Gastrocnemius medialis (tissue), 4 donors: ENCODE data around the gene INPP4B. TPM values are rescaled to one million over a fixed set of nuclear protein-coding genes. Genes with fewer than 3 reads are reported as not detected.

Experiments used
- ATAC-seq, 2 donors: fragments of 150-250 bp; one replicate each; pipeline ENCODE4 v1.9.1; 2016
- DNase-seq, 2 donors: peaks; one replicate each; pipeline ENCODE4 v3.0.0-alpha.2; 2019
- H3K27ac ChIP-seq, 4 donors: fragments of 200-600 bp; sonication (generic); 1 replicate in 1 of 4; 2 replicates in 3 of 4; pipeline ENCODE4 v1.5.1; 2016 to 2018; ENCODE audit warnings: mild to moderate bottlenecking in 2 of 4, moderate library complexity in 1 of 4
- H3K27me3 ChIP-seq, 3 donors: fragments of 200-600 bp; sonication (generic) in 2 of 3; 1 replicate in 1 of 3; 2 replicates in 2 of 3; pipeline versions ENCODE4 v1.5.1 to v1.6.0; 2016 to 2019; ENCODE audit warnings: mild to moderate bottlenecking in 1 of 3, moderate library complexity in 1 of 3
- H3K36me3 ChIP-seq, 2 donors: fragments of 200-600 bp; sonication (generic) in 1 of 2; one replicate each; pipeline ENCODE4 v1.5.1; 2017 to 2018
- H3K4me1 ChIP-seq, 2 donors: fragments of 200-600 bp; sonication (generic) in 1 of 2; one replicate each; pipeline ENCODE4 v1.5.1; 2016 to 2017; ENCODE audit warnings: mild to moderate bottlenecking in 2 of 2
- H3K4me3 ChIP-seq, 4 donors: fragments of 200-600 bp; sonication (generic) in 3 of 4; 1 replicate in 1 of 4; 2 replicates in 3 of 4; pipeline ENCODE4 v1.5.1; 2016 to 2019; ENCODE audit warnings: mild to moderate bottlenecking in 2 of 4
- H3K9me3 ChIP-seq, 3 donors: fragments of 200-600 bp; sonication (generic) in 2 of 3; 1 replicate in 1 of 3; 2 replicates in 2 of 3; pipeline ENCODE4 v1.5.1; 2016 to 2019
- CTCF ChIP-seq, 5 experiments: fragments of 450-650 bp in 3 of 5; fragments of 200-600 bp in 2 of 5; sonication (generic) in 2 of 5; IDR thresholded peaks in 4 of 5; conservative IDR thresholded peaks in 1 of 5; 1 replicate in 4 of 5; 2 replicates in 1 of 5; pipeline ENCODE4 v1.5.1; 2016 to 2019; ENCODE audit warnings: antibody characterized with exemption in 5 of 5, mild to moderate bottlenecking in 3 of 5, moderate library complexity in 3 of 5
- POLR2A ChIP-seq, 2 donors: fragments of 450-650 bp; IDR thresholded peaks; one replicate each; pipeline ENCODE4 v1.6.1; 2017; ENCODE audit warnings: antibody characterized with exemption in 2 of 2, mild to moderate bottlenecking in 2 of 2, moderate library complexity in 2 of 2
- in situ Hi-C, 4 donors: fragments of 200-750 bp; cut with MboI; loops; one replicate each; pipeline versions ENCODE4 v1.15.0 to v1.8.0; 2017; ENCODE audit warnings: low sequenced_read_pairs in 4 of 4
- intact Hi-C: fragments of 100-400 bp; cut with DNase I; formaldehyde crosslinking; loops from one replicate; pipeline ENCODE4 v1.15.1; 2023; ENCODE audit warnings: low total_unique reads
- total RNA-seq, 4 donors: library from RNA; depleted of rRNA; stranded (reverse); fragments of >200 nt; gene quantifications; one replicate each; pipeline versions ENCODE4 v1.1.0 to v1.2.3, GENCODE V29; 2016

INPP4B gene
- total RNA-seq, 4 donors from 2014 or later: 7.5 to 23.6 (median 9.1) TPM

- no peaks in the 10 kb centered on the region for H3K9me3 ChIP-seq
- H3K27me3 ChIP-seq: no peaks in the 10 kb centered on the region
- ATAC-seq (peak; percentile 39 to 50), DNase-seq (peak in 1 of 2 donors; percentile 23)
- intact Hi-C loops: loop anchor here (2.0 to 10.0 kb wide), 6 partner anchors 30 to 1702 kb away; no protein-coding TSS in a partner anchor
- H3K27ac ChIP-seq: peak overlapping the region; percentile 79 to 85 (median 84)
- H3K4me1 ChIP-seq: peaks cover 4 to 8% of the 10 kb centered on the region in 2 donors
- in situ Hi-C loops: loop anchor here (10.0 to 25.0 kb wide), 5 partner anchors 485 to 735 kb away; no protein-coding TSS in a partner anchor
- H3K4me3 ChIP-seq: peak overlapping the region; percentile 83 to 89 (median 84)
- TF ChIP-seq POLR2A (IDR thresholded peaks at IDR 0.05) (no peak), CTCF (IDR thresholded peaks at IDR 0.05 in 4 of 5, conservative IDR thresholded peaks at IDR 0.05 in 1 of 5) (peak in 4 of 5 experiments; percentile 11 to 36 (median 30))
- no peaks in the 10 kb centered on the region for H3K36me3 ChIP-seq
These were observed 862 bp upstream of the INPP4B start for GRCh38 chr4:142846729-142847596.

GRCh38 chr4:142845293-142846107, 601 bp downstream of the INPP4B start:
- no peak for DNase-seq
- H3K4me1 ChIP-seq: peaks cover 4 to 8% of the 10 kb centered on the region in 2 donors
- peak; percentile 31 to 34 for ATAC-seq
- H3K9me3 ChIP-seq: no peaks in the 10 kb centered on the region
- peak overlapping the region; percentile 83 to 89 (median 84) for H3K4me3 ChIP-seq
- TF ChIP-seq POLR2A (IDR thresholded peaks at IDR 0.05) (no peak), CTCF (IDR thresholded peaks at IDR 0.05 in 4 of 5, conservative IDR thresholded peaks at IDR 0.05 in 1 of 5) (no peak)
- H3K27me3 ChIP-seq: no peaks in the 10 kb centered on the region
- no peaks in the 10 kb centered on the region for H3K36me3 ChIP-seq
- H3K27ac ChIP-seq: peak overlapping the region; percentile 79 to 85 (median 84)
- intact Hi-C loops: loop anchor here (2.0 to 10.0 kb wide), 6 partner anchors 29 to 1701 kb away; no protein-coding TSS in a partner anchor
- in situ Hi-C loops: loop anchor here (10.0 to 25.0 kb wide), 5 partner anchors 483 to 733 kb away; no protein-coding TSS in a partner anchor

GRCh38 chr4:142844782-142845181, 1.3 kb downstream of the INPP4B start:
- Histone ChIP-seq H3K27me3 (no peaks in the 10 kb centered on the region), H3K36me3 (no peaks in the 10 kb centered on the region), H3K4me1 (peaks cover 4 to 8% of the 10 kb centered on the region in 2 donors), H3K27ac (no peak overlapping the region), H3K4me3 (peak overlapping the region in 3 of 4 donors; percentile 83 to 89 (median 83)), H3K9me3 (no peaks in the 10 kb centered on the region)
- TF ChIP-seq CTCF (IDR thresholded peaks at IDR 0.05 in 4 of 5, conservative IDR thresholded peaks at IDR 0.05 in 1 of 5) (no peak), POLR2A (IDR thresholded peaks at IDR 0.05) (no peak)
- ATAC-seq: no peak
- intact Hi-C loops: loop anchor here (5.0 to 10.0 kb wide), 3 partner anchors 562 to 1700 kb away; no protein-coding TSS in a partner anchor
- DNase-seq: no peak
- in situ Hi-C loops: loop anchor here (10.0 to 25.0 kb wide), 5 partner anchors 482 to 732 kb away; no protein-coding TSS in a partner anchor

GRCh38 chr4:142840516-142841123, 5.5 kb downstream of the INPP4B start:
- no peak overlapping the region for H3K27ac ChIP-seq
- no peaks in the 10 kb centered on the region for H3K9me3 ChIP-seq
- DNase-seq (no peak), ATAC-seq (no peak)
- TF ChIP-seq POLR2A (IDR thresholded peaks at IDR 0.05) (no peak), CTCF (IDR thresholded peaks at IDR 0.05 in 4 of 5, conservative IDR thresholded peaks at IDR 0.05 in 1 of 5) (peak in 4 of 5 experiments; percentile 37 to 67 (median 53))
- H3K4me1 ChIP-seq: peaks cover 4 to 8% of the 10 kb centered on the region in 2 donors
- H3K36me3 ChIP-seq: no peaks in the 10 kb centered on the region
- no peak overlapping the region for H3K4me3 ChIP-seq
- H3K27me3 ChIP-seq: no peaks in the 10 kb centered on the region
- intact Hi-C loops (loop anchor here (10.0 kb wide), 2 partner anchors 576 to 1696 kb away; no protein-coding TSS in a partner anchor), in situ Hi-C loops (loop anchor here (10.0 to 25.0 kb wide), 5 partner anchors 478 to 728 kb away; no protein-coding TSS in a partner anchor)
